ENCODE data around the gene DNAH6.

DNAH6 gene

DNA sequence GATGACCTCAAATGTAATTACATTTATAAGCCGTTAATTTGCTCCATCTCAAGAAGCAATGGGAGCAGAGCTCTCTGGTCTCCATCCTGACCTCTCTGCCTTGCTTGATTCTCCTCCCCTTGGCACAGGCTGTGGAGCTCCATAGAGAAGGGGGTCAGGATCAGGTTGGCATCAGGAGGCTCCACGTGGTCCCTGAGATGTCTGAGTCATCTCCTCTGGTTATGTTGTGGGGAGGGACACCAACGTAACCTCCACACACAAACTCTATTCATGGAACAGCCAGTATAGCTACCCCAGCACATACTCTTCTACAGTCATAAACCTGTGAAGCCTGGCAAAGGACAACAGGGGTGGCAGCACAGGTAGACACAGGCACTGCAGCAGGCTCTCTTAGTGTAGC, 335.6 kb downstream of the DNAH6 start:
- Mint-ChIP-seq H3K4me3 (no peak overlapping the region), H3K4me1 (no peaks in the 10 kb centered on the region), H3K27me3 (ENCODE audit: low read depth) (peaks cover 26% of the 10 kb centered on the region), H3K36me3 (ENCODE audit: low read depth) (no peaks in the 10 kb centered on the region), H3K27ac (no peak overlapping the region), H3K9me3 (peaks cover 6% of the 10 kb centered on the region)
- TF ChIP-seq, protein P1, sequence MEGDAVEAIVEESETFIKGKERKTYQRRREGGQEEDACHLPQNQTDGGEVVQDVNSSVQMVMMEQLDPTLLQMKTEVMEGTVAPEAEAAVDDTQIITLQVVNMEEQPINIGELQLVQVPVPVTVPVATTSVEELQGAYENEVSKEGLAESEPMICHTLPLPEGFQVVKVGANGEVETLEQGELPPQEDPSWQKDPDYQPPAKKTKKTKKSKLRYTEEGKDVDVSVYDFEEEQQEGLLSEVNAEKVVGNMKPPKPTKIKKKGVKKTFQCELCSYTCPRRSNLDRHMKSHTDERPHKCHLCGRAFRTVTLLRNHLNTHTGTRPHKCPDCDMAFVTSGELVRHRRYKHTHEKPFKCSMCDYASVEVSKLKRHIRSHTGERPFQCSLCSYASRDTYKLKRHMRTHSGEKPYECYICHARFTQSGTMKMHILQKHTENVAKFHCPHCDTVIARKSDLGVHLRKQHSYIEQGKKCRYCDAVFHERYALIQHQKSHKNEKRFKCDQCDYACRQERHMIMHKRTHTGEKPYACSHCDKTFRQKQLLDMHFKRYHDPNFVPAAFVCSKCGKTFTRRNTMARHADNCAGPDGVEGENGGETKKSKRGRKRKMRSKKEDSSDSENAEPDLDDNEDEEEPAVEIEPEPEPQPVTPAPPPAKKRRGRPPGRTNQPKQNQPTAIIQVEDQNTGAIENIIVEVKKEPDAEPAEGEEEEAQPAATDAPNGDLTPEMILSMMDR (IDR thresholded peaks at IDR 0.05; ENCODE audit: unreplicated experiment in 3 of 3) = no peak

- Mint-ChIP-seq H3K9me3 (peaks cover 6% of the 10 kb centered on the region), H3K36me3 (ENCODE audit: low read depth) (no peaks in the 10 kb centered on the region), H3K4me1 (no peaks in the 10 kb centered on the region), H3K4me3 (no peak overlapping the region), H3K27ac (no peak overlapping the region), H3K27me3 (ENCODE audit: low read depth) (peaks cover 29% of the 10 kb centered on the region)
- TF ChIP-seq, protein P1 (IDR thresholded peaks at IDR 0.05; ENCODE audit: unreplicated experiment in 3 of 3) = no peak
Observed at GRCh38 chr2:84854850-84855249, 338.6 kb downstream of the DNAH6 start.

DNA sequence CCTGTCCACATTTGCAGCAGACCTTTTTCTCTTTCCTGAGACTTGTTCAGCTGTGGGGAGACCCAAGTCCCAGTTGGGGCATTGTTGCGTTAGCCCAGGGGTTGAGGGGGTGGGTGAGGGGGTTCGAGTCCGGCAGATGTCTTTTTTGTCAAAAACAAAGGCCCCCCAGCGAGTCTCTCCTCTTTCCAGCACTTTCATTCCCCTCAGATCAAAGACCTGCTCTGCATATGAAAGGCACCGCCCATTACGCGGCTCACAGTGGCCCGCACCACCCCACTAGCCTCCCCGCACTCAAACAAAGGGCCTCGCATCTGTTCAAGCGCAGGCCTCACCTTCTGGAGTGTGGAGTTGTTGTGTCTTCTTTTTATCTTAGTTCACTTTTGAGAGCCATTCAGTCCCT, 339.4 kb downstream of the DNAH6 start:
- H3K4me1 Mint-ChIP-seq = no peaks in the 10 kb centered on the region
- no peak overlapping the region for H3K27ac Mint-ChIP-seq
- H3K27me3 Mint-ChIP-seq (ENCODE audit: low read depth) = peaks cover 29% of the 10 kb centered on the region
- H3K36me3 Mint-ChIP-seq (ENCODE audit: low read depth) = no peaks in the 10 kb centered on the region
- no peak overlapping the region for H3K4me3 Mint-ChIP-seq
- TF ChIP-seq, protein P1 (IDR thresholded peaks at IDR 0.05; ENCODE audit: unreplicated experiment in 3 of 3) = no peak
- peaks cover 6% of the 10 kb centered on the region for H3K9me3 Mint-ChIP-seq

GRCh38 chr2:84856787-84857186, 340.5 kb downstream of the DNAH6 start:
- Mint-ChIP-seq H3K36me3 (ENCODE audit: low read depth) (no peaks in the 10 kb centered on the region), H3K27me3 (ENCODE audit: low read depth) (peaks cover 34% of the 10 kb centered on the region), H3K4me1 (no peaks in the 10 kb centered on the region), H3K4me3 (no peak overlapping the region), H3K9me3 (peaks cover 6% of the 10 kb centered on the region), H3K27ac (no peak overlapping the region)
- TF ChIP-seq, protein P1 (IDR thresholded peaks at IDR 0.05; ENCODE audit: unreplicated experiment in 3 of 3) = no peak

GRCh38 chr2:84857566-84857965, 341.3 kb downstream of the DNAH6 start:
- Mint-ChIP-seq H3K36me3 (ENCODE audit: low read depth) (no peaks in the 10 kb centered on the region), H3K27ac (no peak overlapping the region), H3K9me3 (peaks cover 6% of the 10 kb centered on the region), H3K27me3 (ENCODE audit: low read depth) (peaks cover 27% of the 10 kb centered on the region), H3K4me1 (no peaks in the 10 kb centered on the region), H3K4me3 (no peak overlapping the region)
- TF ChIP-seq, protein P1 (IDR thresholded peaks at IDR 0.05; ENCODE audit: unreplicated experiment in 3 of 3) = no peak

- no peaks in the 10 kb centered on the region for H3K36me3 Mint-ChIP-seq (ENCODE audit: low read depth)
- H3K4me1 Mint-ChIP-seq = no peaks in the 10 kb centered on the region
- H3K4me3 Mint-ChIP-seq = no peak overlapping the region
- H3K9me3 Mint-ChIP-seq = peaks cover 3% of the 10 kb centered on the region
- TF ChIP-seq, protein P1 (IDR thresholded peaks at IDR 0.05; ENCODE audit: unreplicated experiment in 3 of 3) = no peak
- H3K27me3 Mint-ChIP-seq (ENCODE audit: low read depth) = peaks cover 24% of the 10 kb centered on the region
- H3K27ac Mint-ChIP-seq = no peak overlapping the region
Observed at GRCh38 chr2:84858123-84858522, 341.8 kb downstream of the DNAH6 start.
